ENCODE data around the gene PCDHGA11.
"Not testable (repeated sequence)": the region's sequence is repeated elsewhere in the genome, so short reads cannot be mapped to it uniquely, and the experiment has no call there.

- not testable (repeated sequence) for TF ChIP-seq CTCF (IDR thresholded peaks at IDR 0.05; ENCODE audit: poor library complexity); EZH2phosphoT487 (IDR thresholded peaks at IDR 0.05; ENCODE audit: low read depth, severe bottlenecking, unreplicated experiment); EZH2 (IDR thresholded peaks at IDR 0.05; ENCODE audit: borderline replicate concordance)
These were observed 5.6 kb upstream of the PCDHGA11 start for GRCh38 chr5:141415275-141415618.
